Stimulated activated CD8-positive, alpha-beta memory T cell treated with anti-CD3 and anti-CD28 coated beads, Interleukin-2, amount 100 ng/mL, for 48 hours (primary cell): ENCODE results near the gene AK8.
"Not testable (repeated sequence)": the region's sequence is repeated elsewhere in the genome, so short reads cannot be mapped to it uniquely, and the experiment has no call there.

Source experiments
- DNase-seq, 2 donors: peaks; one replicate each; pipeline ENCODE4 v3.0.0-alpha.2; 2020; ENCODE audit warnings: low read depth in 2 of 2

Gene AK8

DNA sequence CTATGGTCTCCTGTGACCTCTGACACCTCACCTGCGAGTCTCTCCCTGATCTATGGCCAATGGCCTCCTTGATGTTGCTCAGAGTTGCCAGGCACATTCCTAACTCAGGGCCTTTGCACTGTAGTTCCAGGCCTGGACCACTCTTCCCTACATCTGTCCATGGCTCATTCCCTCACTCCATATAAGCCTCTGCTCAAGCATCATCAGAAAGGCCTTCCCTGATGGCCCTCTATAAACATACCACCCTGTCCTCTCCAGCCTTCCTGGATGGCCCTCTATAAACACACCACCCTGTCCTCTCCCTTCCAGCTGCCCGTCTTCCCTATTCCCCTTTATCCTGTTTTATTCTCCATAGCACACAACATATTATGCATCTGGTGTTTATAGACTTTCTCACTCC lies 105.0 kb downstream of the AK8 start:
- DNase-seq = no peak

DNA sequence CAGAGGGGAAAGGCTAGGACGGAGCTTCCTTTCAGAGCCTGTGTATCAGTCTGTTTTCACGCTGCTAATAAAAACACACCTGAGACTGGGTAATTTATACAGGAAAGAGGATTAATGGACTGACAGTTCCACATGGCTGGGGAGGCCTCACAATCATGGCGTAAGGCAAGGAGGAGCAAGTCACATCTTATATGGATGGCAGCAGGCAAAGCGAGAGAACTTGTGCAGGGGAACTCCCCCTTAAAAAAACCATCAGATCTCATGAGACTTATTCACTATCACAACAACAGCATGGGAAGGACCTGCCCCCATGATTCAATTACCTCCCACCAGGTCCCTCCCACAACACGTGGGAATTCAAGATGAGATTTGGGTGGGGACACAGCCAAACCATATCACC lies 106.3 kb downstream of the AK8 start:
- DNase-seq = not testable (repeated sequence)

DNA sequence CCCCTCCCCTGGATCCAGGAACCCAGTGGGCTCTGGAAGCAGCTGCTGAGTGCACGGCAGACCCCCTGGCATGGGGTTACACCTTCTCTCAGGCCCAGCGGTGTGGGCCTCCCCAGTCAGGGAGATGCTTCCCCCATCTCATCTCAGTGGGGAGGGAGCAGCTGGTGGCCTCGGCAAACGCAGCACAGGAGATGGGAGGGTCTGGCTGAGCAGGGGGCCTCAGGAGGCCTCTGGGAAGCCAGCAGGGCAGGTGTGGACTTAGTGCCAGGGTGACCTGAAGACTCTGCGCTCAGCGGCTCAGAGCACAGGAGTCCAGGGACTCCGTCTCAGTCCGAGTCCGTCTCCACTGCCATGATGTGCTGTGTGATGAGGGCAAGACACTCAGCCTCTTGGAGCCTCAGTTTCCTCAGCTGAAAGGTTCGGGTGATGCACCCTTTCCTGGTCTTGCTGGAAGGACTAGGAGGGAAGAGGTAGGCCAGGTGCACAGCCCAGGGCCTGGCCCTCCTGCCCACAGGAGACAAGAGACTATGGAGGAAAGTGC lies 107.2 kb downstream of the AK8 start:
- no peak for DNase-seq

DNA sequence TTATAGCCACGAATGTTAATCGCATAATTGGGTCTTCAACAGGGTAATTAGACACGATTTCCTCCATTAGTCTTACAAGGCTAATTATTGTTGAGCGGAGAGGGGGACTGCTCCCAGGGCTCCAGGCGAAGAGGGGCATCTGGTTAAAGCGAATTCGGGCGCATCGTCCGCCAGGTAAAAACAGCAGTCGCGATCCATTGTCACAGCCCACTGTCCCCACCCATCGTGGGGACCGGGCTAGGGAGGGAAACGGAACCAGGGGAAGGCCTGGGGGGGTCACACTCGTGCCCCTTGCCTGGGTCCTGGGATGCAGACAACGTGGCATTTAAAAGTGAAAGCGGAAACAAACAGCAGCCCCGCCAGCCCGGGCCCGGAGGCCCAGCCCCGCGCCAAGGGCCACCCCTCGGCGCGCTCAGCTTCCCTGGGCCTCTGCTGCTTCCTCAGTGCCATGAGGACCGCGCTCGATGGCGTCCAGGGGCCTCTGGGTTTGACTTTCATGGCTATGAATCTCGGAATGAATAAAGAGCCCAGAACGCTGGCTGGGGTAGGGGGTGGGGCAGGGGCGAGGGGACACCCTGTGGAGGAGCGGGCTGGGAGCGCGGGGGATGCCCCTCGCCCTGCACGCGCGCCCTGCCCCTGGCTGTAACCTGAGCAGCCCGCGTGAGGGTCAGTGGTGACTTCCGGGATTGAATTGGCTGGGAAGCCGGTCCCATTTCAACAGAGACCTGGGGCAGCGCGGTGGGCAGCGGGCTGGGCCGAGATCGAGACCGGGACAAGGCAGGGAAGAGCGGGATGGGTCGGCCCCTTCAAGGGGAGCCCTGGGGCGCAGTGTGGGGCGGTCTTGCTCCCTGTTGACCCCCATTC lies 107.9 kb downstream of the AK8 start:
- DNase-seq = peak; percentile 35 to 43

DNA sequence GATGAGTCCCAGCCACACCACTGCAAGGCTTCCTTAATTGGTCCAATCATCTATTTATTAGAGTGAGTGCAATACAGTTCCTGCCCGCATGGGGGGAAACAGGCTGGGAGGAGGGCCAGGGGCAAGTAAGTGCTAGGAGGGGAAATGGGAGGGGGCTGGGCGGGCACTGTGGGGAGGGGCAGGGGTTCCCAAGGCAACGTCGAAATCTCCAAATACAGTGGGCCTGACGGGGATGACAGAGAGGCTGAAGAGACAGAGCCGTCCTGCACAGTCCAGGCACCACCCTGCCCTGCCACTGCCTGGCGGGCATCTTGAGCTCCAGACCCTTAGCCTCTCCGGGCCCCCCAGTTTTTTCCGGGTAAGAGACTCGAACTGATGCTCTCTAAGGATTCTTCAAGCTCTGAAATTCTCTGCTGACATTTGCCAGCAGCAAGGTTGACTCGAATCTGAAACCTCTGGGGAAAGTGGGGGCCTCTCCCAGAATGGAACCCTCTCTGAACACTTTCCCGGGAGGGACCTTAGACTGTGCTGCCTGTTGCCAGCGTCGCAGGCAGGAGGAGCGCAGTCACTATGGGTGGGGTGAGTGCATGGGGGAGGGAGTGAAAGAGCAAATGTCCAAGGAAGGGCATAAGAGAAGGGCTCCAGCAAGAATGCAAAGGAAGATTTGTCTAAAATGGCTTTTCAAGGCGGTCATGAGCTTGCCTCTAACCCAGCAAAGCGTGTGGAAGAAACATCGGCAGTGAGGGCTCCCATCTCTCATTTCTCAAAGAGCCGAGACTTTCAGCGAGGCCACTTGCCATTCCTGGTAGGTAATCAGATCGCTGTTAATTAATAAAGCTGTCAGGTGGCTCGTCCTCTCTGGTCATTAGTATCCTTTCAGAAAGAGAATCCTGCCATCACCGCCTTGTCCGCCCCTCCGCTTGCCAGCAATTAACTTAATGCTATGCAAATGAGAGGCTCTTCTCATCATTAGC lies 108.9 kb downstream of the AK8 start:
- DNase-seq = peak; percentile 29 to 46

DNA sequence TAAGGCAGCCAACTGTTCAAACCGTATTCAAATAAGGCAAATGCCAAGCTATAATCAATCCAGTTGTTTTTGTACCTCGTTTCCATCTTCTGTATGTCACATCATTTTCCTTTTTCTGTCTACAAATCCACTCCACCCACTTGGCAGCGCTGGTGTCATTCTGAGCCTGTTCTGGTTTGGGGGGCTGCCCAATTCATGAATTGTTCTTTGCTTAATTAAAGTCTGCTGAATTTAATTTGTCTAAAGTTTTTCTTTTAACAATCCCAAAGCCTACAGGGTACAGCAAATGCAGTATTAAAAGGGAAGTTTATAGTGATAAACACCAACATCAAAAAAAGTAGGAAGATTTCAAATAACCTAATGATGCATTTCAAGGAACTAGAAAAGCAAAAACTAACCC lies 114.5 kb downstream of the AK8 start:
- no peak for DNase-seq

DNA sequence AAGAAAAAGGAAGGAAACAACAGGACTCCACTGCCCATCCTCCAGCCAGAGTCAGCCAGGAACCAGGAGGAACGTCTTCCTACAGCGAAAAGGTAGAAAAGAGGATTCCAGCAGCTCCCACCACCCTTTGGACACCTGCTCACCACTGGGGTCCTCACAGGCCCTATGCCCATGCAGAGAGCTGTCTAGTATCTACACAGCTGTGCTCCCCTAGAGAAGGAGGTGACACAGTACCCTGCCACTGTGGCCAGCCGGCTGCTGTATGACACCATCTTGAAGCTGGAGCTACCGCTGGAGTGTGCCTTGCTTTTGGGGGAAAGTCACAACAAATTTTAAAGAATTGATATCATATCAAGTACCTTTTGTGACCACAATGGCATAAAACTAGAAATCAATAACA lies 115.2 kb downstream of the AK8 start:
- DNase-seq = no peak

DNA sequence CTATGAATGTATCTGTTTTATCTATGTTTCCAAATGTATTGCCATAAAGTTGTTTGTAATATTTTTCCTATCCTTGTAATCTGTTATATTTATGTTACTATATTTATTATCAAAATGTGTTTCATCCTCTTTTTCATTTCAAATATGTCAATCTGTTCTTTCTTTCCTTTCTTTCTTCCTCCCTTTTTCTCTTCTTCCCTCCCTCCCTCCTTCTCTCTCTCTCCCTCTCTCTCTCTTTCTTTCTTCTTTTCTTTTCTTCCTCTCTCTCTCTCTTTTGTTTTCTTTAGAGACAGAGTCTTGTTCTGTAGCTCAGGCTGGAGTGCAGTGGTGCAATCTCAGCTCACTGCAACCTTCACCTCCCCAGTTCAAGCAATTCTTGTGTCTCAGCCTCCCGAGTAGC lies 116.5 kb downstream of the AK8 start:
- no peak for DNase-seq

DNA sequence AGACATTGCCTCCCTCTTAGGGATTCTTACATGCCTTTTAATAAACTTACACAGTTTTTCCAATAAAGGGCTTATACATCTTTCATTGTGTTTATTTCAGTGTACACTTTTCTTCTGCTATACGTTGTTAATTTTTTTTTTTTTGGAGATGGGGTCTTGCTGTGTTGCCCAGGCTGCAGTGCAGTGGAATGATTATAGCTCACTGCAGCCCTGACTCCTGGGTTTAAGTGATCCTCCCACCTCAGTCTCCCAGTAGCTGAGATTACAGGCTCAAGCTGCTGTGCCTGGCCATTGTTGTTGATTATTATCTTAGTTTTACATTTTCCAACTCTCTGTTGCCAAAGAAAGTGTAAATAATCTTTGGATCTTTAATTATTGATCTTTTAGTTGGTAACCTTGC lies 118.0 kb downstream of the AK8 start:
- DNase-seq = no peak

DNA sequence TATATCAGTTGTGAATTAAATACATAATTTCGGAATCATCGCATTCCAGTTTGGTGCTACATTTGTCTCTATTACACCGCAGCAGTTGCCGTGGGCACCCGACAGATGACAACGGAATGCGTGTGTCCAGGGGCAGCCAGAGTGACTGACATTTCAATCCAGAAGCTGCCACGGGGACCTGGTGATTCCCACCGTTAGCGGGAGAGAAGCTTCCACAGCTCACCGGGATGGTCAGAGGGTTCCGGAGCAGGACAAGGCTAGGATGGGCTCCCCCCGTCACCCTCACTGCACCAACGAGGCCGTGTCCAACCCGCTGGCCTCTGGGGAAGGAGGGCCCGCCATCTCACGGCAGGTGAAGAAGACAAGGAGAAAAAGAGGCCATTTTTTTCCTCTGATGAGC lies 121.1 kb downstream of the AK8 start:
- no peak for DNase-seq

DNA sequence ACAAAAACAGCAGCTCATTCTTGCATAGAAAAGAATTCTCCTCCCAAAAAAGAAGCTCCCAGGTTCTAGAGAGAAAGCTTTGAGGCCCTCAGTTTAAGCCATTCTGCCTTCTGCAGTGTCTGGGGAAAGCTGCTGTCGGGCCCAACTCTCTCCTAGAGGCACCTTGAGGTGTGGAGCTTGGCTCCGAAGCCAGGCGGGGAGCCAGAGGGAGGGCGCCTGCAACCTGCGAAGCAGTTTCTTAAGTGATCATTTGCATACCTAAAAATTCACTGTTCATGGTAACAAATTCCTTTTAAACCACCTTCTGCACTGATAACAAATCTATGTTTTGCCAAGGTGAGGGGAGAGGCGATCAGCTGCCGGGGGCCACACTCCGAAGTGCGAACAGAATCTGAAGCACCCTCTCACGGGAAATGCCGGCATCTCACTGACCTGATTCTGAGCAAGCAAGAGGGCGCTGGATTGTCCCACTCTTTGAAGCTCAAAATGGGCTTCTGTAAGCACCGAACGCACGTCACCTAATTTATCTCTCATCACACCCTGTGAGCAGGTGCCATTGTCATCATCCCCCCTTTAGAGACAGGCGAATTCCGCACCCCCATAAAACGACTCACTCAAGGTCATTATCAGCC lies 121.8 kb downstream of the AK8 start:
- DNase-seq = no peak

DNA sequence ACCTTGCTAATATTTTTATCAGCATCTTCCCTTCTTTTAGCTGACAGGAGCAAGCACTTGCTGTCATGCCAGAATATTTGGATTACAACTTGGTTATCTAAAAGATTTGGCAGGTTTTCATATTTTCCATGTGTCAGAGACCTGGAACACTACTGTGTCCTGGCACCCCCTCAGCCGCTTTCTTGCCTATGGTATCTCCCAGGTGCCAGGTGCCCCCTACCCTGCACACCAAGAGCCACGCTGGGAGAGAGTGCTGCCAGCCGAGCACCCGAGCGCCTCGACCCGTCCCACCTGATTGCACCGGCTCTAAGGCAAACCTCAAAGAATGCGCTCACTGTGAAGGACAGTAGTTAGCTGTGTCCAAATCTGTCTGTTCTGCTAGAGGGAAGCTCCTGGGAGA lies 123.0 kb downstream of the AK8 start:
- DNase-seq = no peak

DNA sequence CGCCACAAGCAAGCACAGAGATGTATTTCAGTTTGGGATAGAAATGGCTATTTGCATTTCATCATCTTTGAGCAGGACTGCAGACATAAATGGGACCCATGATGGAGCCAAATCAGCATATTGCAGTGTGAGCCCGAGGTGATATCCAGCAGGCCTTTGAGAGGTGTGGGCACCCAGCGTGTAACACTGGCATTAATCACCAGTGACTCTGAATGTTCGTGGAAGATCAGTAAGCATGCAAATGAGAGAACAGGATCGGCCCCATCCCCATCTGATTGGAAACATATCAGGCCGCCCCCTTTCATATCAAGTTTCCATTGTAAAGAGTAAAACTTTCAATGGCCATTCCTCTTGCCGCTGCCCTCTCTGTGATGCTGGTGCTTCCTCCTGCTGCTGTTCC lies 123.8 kb downstream of the AK8 start:
- DNase-seq = no peak

DNA sequence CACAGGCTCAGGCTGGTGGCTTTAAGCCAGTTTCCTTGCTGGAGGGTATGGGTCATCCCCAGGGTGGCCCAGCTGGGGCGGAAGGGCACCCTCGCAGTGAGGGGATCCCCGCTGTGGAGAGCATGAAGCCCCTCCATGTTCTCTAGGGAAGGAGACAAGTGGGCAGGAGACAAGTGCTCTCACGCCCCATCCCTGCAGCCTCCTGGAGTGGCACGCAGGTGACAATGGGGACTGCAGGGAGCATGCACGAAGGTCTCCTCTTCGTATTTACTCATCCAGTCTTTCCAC lies 124.5 kb downstream of the AK8 start:
- DNase-seq = no peak

DNA sequence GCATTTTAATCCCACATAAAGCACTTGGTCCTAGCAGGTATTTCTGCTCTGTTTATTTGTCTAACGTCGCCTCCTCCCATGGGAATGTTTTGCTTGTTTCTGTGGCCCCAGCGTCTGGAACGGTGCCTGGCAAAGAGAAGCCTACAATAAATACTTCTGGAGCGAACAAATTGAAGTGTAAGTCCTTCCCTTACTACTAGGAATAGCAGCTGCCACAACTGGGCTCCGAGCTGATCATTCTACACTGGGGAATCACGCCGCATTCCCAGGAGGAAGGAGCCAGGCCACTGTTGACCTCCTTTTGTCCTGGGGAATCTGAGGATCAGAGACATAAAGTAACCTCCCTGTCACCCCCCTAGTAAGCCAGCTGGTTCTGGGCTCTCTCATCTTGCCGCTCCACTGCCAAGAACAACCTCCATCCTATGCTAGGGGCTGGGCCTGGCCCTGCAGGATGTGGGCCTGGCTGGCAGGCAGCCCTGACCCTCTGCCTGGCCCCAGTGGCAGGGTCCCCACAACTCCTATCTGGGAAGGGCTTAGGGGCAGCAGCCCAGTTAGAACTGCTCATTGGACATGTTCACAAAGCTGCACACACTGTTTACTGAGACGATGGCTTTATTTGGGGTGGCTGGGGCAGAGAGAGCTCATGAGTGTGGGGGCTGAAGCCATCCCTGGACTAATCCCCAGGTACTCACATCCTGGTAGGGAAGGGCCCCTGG lies 125.0 kb downstream of the AK8 start:
- DNase-seq = no peak

DNA sequence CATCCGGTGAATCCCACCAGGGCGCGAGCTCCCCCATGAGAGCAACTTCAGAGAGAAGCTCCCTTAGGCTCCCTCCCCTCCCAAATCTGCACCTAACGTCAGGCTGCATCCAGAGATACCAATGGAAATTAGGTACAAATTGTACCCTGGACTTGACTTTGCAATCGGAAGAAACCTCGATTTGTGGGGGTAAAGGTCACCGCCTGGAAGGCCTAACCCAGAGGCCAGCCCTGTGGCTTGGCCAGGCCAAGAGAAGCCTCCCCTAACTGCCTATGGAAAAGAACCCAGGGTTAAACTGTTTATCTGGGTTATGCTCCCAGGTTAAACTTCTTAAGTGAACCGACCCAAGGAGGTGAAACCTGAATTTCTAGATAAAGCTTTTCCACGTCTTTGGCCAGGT lies 127.4 kb downstream of the AK8 start:
- DNase-seq = no peak

DNA sequence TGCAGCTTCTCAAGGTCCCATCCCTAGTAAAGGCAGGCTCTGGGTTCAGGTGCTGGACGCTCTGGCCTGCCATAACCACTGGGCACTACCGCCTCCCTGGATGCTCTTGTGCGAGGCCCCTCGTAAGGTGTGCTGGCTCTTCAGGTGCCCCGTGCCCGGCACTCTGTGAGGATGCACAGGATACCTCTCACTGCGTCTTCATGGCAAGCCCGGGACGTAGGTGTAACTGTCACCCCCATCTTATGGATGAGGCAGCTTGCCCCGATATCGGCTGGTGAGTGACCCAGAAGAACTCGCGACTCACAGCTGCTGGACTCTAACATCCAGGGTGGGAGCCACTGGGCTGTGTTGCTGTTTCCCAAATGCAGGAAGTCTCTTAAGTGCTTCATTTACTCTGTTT lies 128.8 kb downstream of the AK8 start:
- DNase-seq = no peak

DNA sequence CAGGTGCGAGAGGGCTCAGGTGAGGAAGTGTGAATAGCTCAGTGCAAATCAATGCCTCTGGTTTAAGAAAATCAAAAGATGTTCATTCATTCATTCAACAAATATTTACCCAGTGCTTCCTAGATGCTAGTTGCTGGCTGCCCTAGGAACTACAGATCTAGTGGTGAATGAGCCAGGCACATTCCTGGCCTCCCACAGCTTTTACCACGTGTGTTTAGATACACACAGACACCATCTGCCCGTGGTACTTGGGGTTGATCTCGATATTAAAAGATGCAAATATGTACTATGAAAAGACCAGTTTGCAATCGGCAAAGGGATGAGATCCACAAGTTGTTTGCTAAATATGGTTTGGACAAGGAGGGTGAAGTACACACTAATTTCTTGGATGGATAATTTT lies 129.6 kb downstream of the AK8 start:
- no peak for DNase-seq

DNA sequence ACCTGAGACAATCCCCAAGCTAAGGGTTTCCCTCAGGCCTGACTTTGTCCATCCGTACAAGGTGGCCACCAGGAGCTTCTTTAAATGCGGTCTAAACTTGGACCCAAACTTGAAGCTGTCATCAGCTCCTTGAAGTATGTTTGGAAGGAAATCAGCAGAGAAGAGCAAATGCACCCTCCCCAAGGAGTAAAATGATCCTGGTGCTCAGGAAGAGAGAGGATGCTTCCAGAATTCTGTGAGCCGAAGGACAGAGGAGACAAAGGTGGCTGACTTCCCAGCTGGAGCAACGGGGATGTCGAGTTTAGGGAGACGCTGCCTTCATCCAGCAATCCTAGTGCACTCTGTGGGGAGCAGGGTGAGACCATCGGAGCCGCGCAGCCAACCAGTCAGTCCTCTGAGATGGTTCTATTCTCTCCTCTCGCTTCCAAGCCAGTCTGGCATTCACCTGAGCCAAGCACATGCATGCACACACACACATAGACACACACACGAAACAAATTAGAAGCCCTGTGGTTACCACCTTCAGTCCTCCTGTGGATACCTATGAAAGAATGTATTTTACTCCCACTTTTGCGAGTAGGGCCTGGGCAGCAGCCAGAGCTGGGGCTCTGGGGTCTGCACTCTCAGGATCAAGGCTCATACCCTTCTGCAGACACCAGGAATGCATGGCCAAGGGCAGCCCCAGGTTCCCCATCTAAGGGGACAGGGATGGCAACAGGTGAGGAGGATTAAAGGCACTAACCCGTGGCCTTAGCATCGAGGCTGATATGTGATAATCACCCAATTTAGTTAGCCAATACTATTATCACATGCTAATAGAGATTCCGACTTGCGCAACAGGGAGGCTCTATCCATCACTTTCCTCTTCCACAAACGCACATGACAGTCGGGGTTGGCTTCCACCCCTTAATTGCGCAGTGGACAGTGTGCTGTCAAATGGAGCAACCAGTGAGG lies 132.1 kb downstream of the AK8 start:
- DNase-seq = no peak
